Colon (tissue), 2 donors: ENCODE data around the gene CAVIN4.

Experiments
- FAIRE-seq: peaks from 2 replicates; lab custom pipeline; 2012; peaks lifted over from hg19 to GRCh38; lab: Jason Lieb, UNC
- donor health status: control.
- donor health status: control.

Gene CAVIN4, protein sequence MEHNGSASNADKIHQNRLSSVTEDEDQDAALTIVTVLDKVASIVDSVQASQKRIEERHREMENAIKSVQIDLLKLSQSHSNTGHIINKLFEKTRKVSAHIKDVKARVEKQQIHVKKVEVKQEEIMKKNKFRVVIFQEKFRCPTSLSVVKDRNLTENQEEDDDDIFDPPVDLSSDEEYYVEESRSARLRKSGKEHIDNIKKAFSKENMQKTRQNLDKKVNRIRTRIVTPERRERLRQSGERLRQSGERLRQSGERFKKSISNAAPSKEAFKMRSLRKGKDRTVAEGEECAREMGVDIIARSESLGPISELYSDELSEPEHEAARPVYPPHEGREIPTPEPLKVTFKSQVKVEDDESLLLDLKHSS

DNA sequence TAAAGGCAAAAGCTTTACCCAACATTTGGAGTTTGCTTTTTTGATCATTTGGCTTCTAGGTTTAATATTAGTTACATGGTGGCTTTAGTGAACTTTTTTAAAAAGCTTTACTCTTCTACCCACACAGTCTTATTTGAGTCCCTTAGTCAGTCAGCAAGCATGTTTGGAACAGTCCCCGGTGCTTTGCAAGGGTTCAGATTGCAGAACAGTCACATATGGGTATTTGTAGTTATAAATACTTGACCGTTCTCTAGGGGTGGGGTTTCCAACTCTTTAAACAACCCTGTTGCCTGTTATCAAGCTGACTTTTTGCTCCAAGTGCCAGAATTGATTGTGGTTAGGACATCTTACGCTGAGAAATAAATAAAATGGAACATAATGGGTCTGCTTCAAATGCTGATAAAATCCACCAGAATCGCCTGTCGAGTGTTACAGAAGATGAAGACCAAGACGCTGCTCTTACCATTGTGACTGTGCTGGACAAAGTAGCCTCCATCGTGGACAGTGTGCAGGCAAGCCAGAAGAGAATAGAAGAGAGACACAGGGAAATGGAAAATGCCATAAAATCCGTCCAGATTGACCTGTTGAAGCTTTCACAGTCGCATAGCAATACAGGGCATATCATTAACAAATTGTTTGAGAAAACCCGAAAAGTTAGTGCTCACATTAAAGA is at the start of gene CAVIN4:
Gene CAVIN4, plus strand, starts transcription at position 304 of the 673 bp plus-strand sequence. Its CDS starts 65 bp downstream, at position 369.
- no peak for FAIRE-seq

DNA sequence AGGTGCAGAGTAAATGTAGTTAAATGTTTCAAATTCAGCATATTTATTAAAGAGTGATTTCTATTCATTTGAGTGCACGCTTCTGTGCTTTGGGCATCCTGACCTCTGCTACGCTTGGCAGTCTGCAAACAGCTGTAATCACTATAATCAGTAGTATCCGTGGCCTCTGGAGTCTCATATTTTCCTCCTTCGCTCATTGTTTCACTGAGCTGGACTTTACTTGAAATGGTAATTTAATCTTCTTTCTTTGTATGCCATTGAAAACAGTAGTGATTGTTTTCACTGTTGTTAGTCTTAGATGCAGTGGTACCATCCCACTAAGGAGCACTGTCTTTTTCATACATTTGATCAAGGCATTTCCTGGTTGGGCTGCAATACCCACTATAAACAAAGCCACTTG is 43.5 kb upstream of the CAVIN4 start:
- FAIRE-seq: no peak

DNA sequence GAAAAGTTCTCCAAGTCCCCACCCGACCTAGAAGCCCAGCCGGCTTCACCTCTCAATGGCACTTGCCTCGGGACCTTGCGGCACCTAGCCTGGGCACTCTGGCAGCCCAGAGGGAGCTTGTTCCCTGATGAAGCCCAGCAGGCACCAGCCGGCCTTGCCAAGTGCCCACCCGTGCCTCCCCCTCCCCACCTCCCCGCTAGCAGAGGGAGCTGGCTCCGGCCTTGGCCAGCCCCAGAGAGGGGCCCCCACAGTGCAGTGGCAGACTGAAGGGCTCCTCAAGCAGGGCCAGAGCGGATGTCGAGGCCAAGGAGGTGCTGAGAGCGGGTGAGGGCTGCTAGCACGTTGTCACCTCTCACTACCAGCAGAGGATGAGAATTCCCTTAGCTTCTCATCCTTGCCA is 37.6 kb upstream of the CAVIN4 start:
- FAIRE-seq: no peak

DNA sequence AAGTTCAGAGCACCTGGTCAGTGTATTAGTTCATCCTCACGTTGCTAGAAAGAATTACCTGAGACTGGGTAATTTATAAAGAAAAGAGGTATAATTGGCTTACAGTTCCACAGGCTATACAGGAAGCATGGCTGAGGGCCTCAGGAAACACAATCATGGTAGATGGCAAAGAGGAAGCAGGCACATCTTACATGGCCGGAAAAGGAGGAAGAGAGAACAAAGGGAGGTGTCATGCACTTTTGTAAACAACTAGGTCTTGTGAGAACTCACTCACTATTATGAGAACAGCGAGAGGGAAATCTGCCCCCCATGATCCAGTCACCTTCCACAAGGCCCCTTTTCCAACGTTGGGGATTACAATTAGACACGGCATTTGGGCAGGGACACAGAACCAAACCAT is 28.8 kb upstream of the CAVIN4 start:
- no peak for FAIRE-seq

DNA sequence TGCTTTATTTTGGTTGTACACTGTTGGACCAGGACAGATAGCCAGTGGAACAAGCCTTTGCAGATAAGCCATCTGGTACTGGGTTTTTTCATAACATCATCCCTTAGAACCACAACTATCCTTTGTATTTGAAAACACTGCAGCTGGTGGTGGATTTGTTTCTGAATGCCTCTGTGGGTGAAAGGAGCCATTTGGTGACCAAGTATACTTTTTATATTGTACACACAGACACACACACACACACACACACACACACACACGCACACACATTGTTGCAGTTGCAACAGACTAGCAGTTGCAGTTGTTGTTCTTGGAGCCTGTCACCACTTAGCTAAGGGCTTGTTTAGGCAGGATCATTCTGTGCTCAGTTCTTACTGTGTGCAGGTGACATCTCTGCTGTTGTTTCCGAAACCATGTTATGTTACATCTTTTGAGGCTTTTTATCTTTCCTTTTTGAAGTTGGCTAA is 22.9 kb upstream of the CAVIN4 start:
- FAIRE-seq: no peak

DNA sequence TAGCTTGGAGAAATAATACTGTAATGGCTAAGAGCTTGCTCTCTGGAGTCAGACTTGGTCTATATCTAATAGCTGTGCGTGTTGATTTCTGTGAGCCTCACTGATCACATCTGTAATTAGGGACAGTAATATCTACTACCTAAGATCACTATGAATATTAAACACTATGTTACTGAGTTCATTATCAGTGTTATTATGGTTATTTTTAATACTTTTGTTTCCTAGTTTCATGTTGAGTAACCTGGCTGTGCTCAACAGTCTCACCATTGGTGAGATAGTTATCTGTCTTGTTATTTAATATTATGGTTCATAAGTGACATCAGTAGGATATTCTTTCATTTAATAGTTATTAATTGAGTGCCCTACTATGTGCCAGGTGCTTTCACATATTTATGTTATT is 22.4 kb upstream of the CAVIN4 start:
- no peak for FAIRE-seq

DNA sequence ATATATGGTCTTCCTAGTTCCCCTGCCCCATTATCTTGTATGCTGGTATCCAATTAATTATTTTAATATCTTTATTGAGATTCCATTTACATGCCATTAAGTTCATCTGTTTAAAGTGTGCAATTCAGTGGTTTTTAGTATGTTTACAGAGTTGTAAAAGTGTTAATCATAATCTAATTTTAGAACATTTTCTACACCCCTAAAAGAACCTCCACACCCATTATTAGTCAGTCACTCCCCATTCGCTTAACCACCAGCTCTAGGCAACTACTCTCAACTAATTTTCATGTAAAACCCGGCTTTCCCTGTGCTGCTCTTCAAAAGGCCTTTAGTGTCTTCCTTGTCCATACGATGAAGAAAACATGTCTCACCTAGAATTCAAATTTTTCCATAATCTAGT is 20.8 kb upstream of the CAVIN4 start:
- no peak for FAIRE-seq

DNA sequence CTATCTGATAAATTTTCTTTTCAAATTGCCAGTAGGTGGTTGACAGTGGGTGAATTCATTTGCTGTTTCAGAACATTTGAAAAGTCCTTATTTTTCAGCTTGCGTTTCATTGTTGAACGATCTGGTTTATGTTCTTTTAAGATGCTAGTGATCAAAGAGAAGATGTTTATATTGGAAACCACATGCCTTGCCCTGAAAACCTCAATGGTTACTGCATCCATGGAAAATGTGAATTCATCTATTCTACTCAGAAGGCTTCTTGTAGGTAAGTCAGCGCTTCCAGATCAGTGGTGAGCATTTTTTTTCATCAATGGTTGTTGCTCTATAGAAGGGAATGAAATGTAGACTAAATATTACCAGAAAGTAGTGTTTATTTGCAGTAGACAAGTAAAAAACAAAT is 16.6 kb upstream of the CAVIN4 start:
- no peak for FAIRE-seq

DNA sequence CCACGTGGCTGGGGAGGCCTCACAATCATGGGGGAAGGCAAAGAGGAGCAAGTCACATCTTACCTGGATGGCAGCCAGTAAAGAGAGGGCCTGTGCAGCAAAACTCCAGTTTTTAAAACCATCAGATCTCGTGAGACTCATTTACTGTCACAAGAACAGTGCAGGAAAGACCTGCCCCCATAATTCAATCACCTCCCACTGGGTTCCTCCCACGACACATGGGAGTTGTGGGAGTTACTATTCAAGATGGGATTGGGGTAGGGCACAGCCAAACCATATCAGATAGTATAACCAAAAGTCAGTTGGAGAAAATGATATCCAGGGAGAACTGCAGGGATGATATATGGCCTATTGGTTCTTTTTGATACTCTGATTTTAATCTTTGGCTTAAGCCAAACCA is 10.0 kb upstream of the CAVIN4 start:
- no peak for FAIRE-seq

DNA sequence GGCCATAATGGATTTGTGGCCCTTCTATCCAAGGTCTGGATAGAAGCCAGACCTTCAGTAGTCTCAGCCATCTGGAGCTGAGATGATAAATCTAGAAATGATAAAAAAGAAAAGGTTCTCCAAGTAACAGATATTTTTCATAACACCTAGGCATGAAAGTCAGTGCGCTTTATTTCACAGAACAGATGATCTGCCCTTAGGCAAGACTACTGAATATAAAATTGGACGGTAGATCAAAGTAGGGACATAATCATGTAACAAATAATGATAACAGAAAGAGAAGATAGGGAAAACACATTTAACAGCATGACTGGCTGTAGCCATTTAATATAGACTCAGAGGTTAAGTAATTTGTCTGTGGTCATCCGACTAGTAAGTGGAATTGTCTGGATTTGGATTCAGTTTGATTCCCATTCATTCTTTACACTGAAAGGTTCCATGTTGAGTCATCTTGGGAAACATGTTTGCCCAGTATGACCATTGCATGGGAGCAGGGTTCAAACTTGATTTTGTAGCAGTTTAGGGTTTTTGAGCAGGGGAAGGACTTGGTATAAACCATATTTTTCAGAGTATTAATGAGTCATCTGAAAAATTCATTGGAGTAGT is 4.1 kb upstream of the CAVIN4 start:
- no peak for FAIRE-seq

DNA sequence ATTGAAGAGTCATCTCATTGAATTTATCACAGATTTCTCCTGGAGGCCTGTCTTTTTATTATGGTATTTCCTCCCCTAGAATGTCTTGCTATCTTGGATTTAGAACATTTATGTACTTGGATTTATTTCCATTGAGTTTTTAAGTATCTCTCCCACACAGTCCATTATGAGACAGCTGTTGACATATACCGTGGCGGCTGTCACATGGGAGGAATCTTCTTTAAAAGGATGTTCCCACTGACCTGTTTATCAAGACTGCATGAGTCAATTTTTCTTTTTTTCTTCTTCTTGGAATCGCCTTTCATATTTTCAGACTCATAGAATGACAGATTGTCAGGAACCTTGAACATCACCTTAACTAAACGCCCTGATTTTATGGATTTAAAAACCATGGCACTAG is 2.9 kb upstream of the CAVIN4 start:
- FAIRE-seq: no peak

DNA sequence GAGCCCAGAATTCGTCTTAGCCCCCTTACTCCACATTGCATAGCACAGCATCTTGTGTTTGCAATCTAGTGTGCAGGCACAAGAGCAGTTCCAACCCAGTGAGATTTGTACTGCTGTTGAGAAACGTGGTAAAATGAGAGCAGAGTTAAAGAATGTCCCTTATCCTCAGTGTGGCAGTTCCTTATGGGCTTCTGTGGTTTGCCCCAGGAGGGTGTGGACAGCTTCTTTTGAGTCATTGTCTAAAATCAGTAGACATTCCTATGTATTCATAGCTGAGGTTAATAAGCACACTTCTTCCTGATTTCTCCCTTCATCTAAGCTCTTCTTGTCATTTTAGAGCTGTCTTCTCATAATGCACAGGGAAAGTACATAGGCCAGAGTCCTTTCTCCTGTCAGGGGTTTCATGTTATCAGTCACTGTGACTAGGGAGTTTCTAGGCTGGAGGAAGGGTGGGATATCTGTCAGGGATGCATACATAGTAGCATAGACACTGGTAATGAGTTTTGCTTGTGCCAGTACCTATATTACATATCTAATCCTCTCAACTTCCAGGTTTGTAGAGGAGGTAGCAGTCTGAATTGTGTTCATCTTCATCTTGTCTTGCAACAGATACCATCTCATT is 2.0 kb upstream of the CAVIN4 start:
- no peak for FAIRE-seq

DNA sequence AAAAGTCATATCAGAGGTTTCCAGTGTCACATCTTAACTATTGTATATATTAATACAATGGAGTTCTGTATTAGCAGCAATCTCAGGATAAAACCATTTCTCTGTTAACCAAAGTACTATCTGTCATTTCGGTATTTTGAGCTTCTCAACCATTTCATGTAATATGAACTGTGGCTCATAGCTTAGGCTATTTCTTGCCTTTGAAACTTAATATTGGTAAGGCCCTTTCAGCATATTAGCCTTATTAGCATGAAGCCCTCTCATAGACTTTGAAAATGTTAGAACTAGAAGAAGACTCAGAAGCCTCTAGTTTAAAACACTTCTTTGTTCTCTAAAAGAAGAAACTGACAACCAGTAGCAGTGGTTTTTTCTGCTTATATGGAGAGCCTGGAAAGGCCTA is 731 bp downstream of the CAVIN4 start:
- no peak for FAIRE-seq

DNA sequence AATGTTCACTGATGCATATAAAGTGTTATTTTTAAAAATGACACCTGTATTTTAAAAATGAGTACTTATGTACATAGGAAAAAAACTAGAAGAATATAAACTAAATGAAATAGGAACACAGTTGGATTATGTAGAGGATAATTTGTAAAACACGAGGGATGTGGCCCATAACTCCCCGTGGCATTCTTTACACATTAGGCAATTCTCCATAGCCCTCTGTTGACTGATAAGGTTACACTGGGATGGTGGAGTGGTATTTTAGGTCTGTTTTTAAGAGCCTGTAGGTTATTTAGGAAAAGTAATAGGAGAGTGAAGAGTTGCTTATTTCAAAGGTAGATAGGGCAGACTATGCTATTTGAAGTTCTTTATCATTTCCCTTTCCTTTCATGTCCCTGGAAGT is 1.8 kb downstream of the CAVIN4 start:
- no peak for FAIRE-seq

DNA sequence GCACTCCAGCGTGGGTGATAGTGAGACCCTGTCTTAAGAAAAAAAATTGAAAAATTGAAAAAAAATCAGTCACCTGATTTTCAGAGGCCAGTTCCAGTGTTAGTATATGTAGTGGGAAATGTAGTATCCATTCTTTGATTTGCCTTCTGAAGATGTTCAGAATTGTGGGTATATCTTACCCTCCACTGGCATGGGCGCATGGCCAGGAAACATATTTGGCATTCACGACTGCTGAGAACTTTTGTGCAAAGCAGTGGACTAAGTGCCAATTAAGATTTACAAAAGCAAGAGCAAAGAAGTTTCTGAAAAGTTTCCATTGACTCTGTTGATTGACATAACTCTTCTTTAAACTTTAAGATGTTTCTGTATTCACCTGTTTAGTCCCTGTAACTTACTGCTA is 2.4 kb downstream of the CAVIN4 start:
- FAIRE-seq: no peak

DNA sequence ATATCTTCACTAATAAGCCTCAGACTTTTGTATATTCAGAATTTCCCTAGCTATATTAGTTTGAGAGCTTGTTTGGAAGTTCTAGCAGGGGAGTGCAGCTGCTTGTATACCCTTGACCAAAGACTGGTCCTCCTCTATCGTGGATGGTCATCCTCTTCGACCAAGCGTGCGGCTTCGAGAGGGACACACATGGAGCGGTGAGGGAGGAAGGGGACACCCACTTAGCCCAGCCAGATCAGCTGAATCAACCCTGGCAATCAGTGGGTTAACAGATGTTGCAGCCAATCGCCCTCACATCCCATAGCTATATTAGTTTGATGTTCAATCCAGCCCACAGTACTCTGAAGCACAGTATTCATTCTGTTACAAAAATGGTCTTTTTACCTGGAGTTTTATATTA is 3.2 kb downstream of the CAVIN4 start:
- no peak for FAIRE-seq

DNA sequence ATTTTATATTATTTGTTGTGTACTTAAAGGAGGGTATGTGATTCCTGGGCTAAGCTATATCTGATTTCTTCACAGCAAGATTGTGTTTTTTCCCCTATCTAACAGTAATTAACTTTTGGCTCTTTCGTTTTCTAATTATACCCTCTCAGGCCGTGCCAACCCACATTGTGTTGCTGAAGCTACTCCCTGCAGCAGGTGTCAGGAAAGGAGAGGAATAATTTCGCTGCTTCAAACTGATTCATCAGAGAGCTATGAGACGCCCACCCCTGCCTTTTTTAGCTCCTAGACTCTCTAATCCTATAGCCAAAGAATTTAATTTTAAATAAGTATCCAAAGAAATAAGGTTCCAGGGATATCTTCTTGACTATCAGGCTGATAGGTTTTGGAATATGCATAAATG is 3.8 kb downstream of the CAVIN4 start:
- no peak for FAIRE-seq

DNA sequence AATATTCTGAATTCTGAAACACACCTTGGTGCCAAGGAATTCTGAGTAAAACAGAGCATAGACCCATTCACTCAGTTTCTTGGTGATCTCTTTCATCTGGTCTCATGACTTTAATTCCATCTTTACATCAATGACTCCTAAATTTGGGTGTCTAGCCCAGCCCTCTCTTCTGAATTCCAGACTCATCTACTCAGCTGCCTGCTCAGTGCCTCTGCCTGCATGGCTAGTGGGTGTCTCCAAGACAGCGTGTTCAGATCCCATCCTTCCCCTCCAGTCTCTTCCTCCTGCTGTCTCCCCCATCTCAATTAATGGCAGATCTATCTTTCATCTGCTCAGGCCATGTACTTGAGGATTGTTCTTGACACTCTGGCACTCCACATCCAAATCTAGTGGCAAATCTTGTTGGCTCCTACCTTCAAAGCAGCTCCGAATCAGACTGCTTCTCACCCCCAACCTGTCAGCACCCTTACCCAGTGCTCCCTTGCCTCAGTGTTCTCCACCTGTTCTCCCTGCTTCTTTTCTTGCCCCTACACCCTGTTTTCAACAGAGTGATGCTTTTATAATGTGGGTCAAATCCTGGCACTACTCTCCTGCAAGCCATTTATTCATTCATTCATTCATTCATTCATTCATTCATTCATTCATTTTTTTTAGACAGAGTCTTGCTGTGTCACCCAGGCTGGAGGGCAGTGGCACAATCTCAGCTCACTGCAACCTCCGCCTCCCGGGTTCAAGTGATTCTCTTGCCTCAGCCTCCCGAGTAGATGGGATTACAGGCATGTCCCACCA is 5.3 kb downstream of the CAVIN4 start:
- FAIRE-seq: no peak

DNA sequence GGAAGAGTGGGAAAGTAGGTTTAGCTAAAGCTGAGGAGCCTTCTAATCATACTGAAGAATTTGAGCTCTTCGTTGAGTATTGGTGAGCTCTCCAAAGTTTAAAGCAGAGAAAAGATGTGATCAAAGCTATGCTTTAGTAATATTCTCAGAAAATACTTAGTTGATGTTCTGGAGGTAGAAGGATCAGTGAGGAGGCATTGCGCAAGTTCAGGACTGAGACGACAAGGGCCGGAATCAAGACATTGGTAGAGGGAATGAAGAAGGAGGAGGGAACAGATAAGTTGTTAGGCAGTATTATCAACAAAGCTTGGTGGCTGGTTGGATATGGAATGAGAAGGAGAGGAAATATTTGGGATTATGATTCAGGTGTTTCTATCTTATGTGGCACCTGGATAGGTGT is 7.1 kb downstream of the CAVIN4 start:
- no peak for FAIRE-seq

DNA sequence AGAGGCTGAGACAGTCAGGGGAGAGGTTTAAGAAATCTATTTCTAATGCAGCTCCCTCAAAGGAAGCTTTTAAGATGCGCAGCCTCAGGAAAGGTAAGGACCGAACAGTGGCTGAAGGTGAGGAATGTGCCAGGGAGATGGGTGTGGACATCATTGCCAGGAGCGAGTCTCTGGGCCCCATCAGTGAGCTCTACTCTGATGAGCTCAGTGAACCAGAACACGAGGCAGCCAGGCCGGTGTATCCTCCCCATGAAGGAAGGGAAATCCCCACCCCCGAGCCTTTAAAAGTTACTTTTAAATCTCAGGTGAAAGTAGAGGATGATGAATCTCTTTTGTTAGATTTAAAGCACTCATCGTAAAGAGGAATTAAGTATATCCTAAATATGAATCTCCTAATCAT is 8.2 kb downstream of the CAVIN4 start:
- FAIRE-seq: no peak

DNA sequence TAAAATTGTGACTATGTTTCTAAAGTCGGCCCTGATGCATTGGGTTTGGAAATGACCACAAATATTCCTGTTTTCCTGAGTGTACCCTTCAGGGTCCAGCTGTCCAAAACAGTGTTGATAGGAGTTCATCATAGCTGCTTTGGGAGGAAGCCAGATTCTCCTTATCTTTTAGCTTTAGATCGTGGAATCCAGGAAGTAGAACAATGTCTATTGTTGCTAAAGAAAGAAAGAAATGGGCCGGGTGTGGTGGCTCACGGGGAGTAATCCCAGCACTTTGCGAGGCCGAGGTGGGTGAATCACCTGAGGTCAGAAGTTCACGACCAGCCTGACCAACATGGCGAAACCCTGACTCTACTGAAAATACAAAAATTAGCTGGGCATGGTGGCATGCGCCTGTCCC is 9.5 kb downstream of the CAVIN4 start:
- FAIRE-seq: no peak

DNA sequence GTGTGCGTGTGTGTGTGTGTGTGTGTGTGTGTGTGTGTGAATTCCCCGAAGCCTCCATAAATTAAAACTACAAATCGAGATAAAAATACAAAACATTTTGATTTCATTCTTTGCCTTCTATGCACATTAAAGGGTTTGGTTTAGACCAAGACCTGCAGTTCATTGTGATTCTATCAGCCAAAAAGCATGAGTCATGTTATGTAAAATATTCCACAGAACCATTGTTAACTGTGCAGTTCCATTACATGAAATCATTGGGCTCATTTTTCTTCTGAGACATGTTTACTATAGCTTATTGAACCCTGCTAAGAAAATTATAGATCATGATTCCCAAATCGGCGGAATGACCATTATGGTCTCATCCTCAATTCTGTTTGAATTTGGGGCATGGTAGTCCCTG is 11.7 kb downstream of the CAVIN4 start:
- FAIRE-seq: no peak
